OCI-LY1 (cell line): ENCODE measurements around the gene PRR3.
"Not testable (repeated sequence)": the region's sequence is repeated elsewhere in the genome, so short reads cannot be mapped to it uniquely, and the experiment has no call there.

ENCODE experiments used
- H2AFZ ChIP-seq: fragments of 200-600 bp; sonication (generic), shearing (Covaris generic); 2 replicates; pipeline ENCODE4 v1.6.0; 2014; ENCODE audit warnings: antibody characterized with exemption, mild to moderate bottlenecking, low read length
- H3F3A ChIP-seq: fragments of 200-600 bp; sonication (generic), shearing (Covaris generic); 2 replicates; pipeline ENCODE4 v1.6.0; 2014; ENCODE audit warnings: mild to moderate bottlenecking, antibody characterized with exemption, low read length, moderate library complexity; ENCODE audit not compliant: insufficient read depth
- H3K27ac ChIP-seq: fragments of 200-600 bp; sonication (generic); 2 replicates; pipeline ENCODE4 v1.5.1; 2014; ENCODE audit warnings: low read length, mixed run types, mild to moderate bottlenecking, low read depth; ENCODE audit not compliant: poor library complexity, severe bottlenecking
- H3K27me3 ChIP-seq: fragments of 200-600 bp; sonication (generic); 2 replicates; pipeline ENCODE4 v1.6.0; 2014; ENCODE audit warnings: antibody characterized with exemption, mild to moderate bottlenecking, low read length, moderate library complexity; ENCODE audit not compliant: insufficient read depth
- H3K36me3 ChIP-seq: fragments of 200-600 bp; sonication (generic); 2 replicates; pipeline ENCODE4 v1.6.1; 2014; ENCODE audit warnings: mild to moderate bottlenecking, antibody characterized with exemption, low read length, moderate library complexity, mixed read lengths; ENCODE audit not compliant: insufficient read depth
- H3K4me1 ChIP-seq: fragments of 200-600 bp; sonication (generic); 2 replicates; pipeline ENCODE4 v1.5.1; 2014; ENCODE audit warnings: mild to moderate bottlenecking, low read length, moderate library complexity; ENCODE audit not compliant: insufficient read depth, severe bottlenecking
- H3K4me2 ChIP-seq: fragments of 200-600 bp; sonication (generic), shearing (Covaris generic); 2 replicates; pipeline ENCODE4 v1.6.1; 2014; ENCODE audit warnings: low read length
- H3K4me3 ChIP-seq: fragments of 200-600 bp; sonication (generic); 2 replicates; pipeline ENCODE4 v1.5.1; 2014; ENCODE audit warnings: low read length, low read depth, mild to moderate bottlenecking, mixed read lengths; ENCODE audit not compliant: poor library complexity, severe bottlenecking
- H3K79me2 ChIP-seq: fragments of 200-600 bp; shearing (Covaris generic); 2 replicates; pipeline ENCODE4 v1.6.1; 2016; ENCODE audit warnings: mixed run types, low read length, mixed read lengths; ENCODE audit not compliant: insufficient read depth
- H3K9ac ChIP-seq: fragments of 200-600 bp; sonication (generic), shearing (Covaris generic); 2 replicates; pipeline ENCODE4 v1.6.1; 2014; ENCODE audit warnings: mild to moderate bottlenecking, low read length, mixed read lengths
- H3K9me2 ChIP-seq: fragments of 200-600 bp; sonication (generic), shearing (Covaris generic); 2 replicates; pipeline ENCODE4 v1.6.1; 2014; ENCODE audit warnings: low read depth, mild to moderate bottlenecking, low read length, mixed read lengths
- H3K9me3 ChIP-seq: fragments of 200-600 bp; shearing (Covaris generic); 2 replicates; pipeline ENCODE4 v1.6.1; 2014; ENCODE audit warnings: low read length, mixed read lengths
- H4K20me1 ChIP-seq: fragments of 200-600 bp; sonication (generic), shearing (Covaris generic); 2 replicates; pipeline ENCODE4 v1.6.0; 2016; ENCODE audit warnings: mild to moderate bottlenecking, low read length; ENCODE audit not compliant: insufficient read depth
- EZH2 ChIP-seq: fragments of 200-600 bp; sonication (generic), shearing (Covaris generic); IDR thresholded peaks from 2 replicates; pipeline ENCODE4 v1.8.0; 2017; ENCODE audit warnings: borderline replicate concordance, mixed run types, mild to moderate bottlenecking, antibody characterized with exemption, low read length, moderate library complexity, mixed read lengths
- TF ChIP-seq, protein P1 (sequence below): fragments of 200-600 bp; sonication (generic), shearing (Covaris generic); IDR thresholded peaks from 2 replicates; pipeline ENCODE4 v1.5.1; 2017; ENCODE audit warnings: mild to moderate bottlenecking, antibody characterized with exemption, low read length, moderate library complexity, mixed read lengths

The PRR3 gene

DNA sequence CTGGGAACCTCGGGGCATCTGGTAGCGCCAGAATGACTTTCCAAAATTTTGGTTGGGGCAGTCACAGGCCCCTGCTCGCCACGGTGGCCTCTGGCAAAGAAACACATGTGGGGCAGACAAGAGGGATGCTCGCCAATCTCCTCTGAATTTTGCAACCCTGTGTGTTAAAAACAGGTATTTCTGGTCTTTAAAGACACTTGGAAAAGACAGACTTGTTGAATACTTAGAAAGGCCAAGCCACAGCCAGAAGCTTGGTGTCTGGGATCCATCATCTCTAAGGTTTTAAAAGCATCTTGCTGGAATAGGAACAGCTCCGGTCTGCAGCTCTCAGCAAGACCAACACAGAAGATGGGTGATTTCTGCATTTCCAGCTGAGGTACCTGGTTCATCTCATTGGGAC lies 36.6 kb upstream of the PRR3 start:
- no peaks in the 10 kb centered on the region for H3K79me2 ChIP-seq
- no peak overlapping the region for H2AFZ ChIP-seq
- no peak overlapping the region for H3K4me3 ChIP-seq
- H3K9me3 ChIP-seq, result no peaks in the 10 kb centered on the region
- no peaks in the 10 kb centered on the region for H3K9me2 ChIP-seq
- no peaks in the 10 kb centered on the region for H3K27me3 ChIP-seq
- H3K27ac ChIP-seq, result no peak overlapping the region
- TF ChIP-seq EZH2, result no peak
- TF ChIP-seq, protein P1, sequence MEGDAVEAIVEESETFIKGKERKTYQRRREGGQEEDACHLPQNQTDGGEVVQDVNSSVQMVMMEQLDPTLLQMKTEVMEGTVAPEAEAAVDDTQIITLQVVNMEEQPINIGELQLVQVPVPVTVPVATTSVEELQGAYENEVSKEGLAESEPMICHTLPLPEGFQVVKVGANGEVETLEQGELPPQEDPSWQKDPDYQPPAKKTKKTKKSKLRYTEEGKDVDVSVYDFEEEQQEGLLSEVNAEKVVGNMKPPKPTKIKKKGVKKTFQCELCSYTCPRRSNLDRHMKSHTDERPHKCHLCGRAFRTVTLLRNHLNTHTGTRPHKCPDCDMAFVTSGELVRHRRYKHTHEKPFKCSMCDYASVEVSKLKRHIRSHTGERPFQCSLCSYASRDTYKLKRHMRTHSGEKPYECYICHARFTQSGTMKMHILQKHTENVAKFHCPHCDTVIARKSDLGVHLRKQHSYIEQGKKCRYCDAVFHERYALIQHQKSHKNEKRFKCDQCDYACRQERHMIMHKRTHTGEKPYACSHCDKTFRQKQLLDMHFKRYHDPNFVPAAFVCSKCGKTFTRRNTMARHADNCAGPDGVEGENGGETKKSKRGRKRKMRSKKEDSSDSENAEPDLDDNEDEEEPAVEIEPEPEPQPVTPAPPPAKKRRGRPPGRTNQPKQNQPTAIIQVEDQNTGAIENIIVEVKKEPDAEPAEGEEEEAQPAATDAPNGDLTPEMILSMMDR, result no peak
- no peaks in the 10 kb centered on the region for H3K36me3 ChIP-seq
- no peaks in the 10 kb centered on the region for H3F3A ChIP-seq
- H4K20me1 ChIP-seq, result no peaks in the 10 kb centered on the region
- no peak overlapping the region for H3K4me2 ChIP-seq
- H3K9ac ChIP-seq, result no peak overlapping the region
- H3K4me1 ChIP-seq, result peaks cover 11% of the 10 kb centered on the region

DNA sequence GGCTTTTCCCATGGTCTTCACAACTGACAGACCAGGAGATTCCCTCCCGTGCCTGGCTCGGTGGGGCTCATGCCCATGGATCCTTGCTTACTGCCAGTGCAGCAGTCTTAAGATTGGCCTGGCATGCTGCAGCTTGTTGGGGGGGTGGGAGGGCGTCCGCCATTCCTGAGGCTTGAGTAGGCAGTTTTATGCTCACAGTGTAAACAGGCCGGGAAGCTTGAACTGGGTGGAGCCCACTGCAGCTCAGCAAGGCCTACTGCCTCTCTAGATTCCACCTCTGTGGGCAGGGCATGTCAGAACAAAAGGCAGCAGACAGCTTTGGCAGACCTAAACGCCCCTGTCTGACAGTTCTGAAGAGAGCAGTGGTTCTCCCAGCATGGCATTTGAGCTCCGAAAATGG lies 36.0 kb upstream of the PRR3 start:
- not testable (repeated sequence) for H3K9me2 ChIP-seq, H3K9me3 ChIP-seq, H3K4me3 ChIP-seq, H4K20me1 ChIP-seq, H3K27ac ChIP-seq, H3K36me3 ChIP-seq, H3K4me1 ChIP-seq, H3F3A ChIP-seq, H3K4me2 ChIP-seq, H3K27me3 ChIP-seq, H3K79me2 ChIP-seq, H2AFZ ChIP-seq, H3K9ac ChIP-seq

DNA sequence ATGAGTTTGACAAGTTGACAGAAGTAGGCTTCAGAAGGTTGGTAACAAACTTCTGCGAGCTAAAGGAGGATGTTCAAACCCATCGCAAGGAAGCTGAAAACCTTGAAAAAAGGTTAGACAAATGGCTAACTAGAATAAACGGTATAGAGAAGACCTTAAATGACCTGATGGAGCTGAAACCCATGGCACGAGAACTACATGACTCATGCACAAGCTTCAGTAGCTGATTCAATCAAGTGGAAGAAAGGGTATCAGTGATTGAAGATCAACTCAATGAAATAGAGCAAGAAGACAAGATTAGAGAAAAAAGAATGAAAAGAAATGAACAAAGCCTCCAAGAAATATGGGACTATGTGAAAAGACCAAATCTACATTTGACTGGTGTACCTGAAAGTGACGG lies 35.1 kb upstream of the PRR3 start:
- not testable (repeated sequence) for H3F3A ChIP-seq, H3K4me1 ChIP-seq, H3K9me3 ChIP-seq, H4K20me1 ChIP-seq, H3K9me2 ChIP-seq, H3K9ac ChIP-seq, H3K4me2 ChIP-seq, H2AFZ ChIP-seq, H3K4me3 ChIP-seq, H3K79me2 ChIP-seq, H3K27me3 ChIP-seq, H3K36me3 ChIP-seq, H3K27ac ChIP-seq

DNA sequence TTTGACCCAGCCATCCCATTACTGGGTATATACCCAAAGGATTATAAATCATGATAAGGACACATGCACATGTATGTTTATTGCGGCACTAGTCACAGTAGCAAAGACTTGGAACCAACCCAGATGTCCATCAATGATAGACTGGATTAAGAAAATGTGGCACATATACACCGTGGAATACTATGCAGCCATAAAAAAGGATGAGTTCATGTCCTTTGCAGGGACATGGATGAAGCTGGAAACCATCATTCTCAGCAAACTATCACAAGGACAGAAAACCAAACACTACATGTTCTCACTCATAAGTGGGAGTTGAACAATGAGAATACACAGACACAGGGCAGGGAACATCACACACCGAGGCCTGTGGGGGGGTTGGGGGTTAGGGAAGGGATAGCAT lies 30.7 kb upstream of the PRR3 start:
- not testable (repeated sequence) for H3K27ac ChIP-seq, H3K4me2 ChIP-seq
- peaks cover 28% of the 10 kb centered on the region for H3K4me1 ChIP-seq

DNA sequence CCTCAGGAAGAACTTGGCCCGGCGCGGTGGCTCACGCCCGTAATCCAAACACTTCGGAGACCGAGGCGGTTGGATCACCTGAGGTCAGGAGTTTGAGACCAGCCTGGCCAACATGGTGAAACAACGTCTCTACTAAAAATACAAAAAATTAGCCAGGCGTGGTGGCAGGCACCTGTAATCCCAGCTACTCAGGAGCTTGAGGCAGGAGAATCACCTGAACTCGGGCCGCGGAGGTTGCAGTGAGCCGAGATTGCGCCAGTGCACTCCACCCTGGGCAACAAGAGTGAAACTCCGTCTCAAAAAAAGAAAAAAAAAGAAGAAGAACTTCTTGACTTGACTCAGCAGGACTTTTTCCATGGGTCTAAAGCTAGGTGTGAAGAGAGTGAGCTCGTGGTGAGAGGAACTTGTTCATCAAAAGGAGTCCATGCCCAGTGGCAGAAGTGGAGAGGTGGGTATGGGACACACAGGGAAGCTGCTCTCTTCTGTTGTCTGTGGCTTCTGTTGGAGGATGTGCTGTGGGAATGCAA lies 27.7 kb upstream of the PRR3 start:
- not testable (repeated sequence) for H3K9me3 ChIP-seq, H3K9ac ChIP-seq, H3K4me3 ChIP-seq, H3K27me3 ChIP-seq, H3K9me2 ChIP-seq, H2AFZ ChIP-seq, H3K79me2 ChIP-seq, H3K36me3 ChIP-seq, H3F3A ChIP-seq, H4K20me1 ChIP-seq, H3K4me2 ChIP-seq
- Histone ChIP-seq H3K27ac (peak overlapping the region; percentile 16), H3K4me1 (peaks cover 31% of the 10 kb centered on the region)

More for the DNA sequence above, 30.7 kb upstream of the PRR3 start:
- not testable (repeated sequence) for H3K36me3 ChIP-seq, H3K79me2 ChIP-seq, H3F3A ChIP-seq, H2AFZ ChIP-seq, H3K9me3 ChIP-seq, H3K9me2 ChIP-seq, H3K27me3 ChIP-seq, H4K20me1 ChIP-seq, H3K9ac ChIP-seq, H3K4me3 ChIP-seq
